ENCODE results near the gene NTNG2. TPM values are rescaled to one million over a fixed set of nuclear protein-coding genes. Genes with fewer than 3 reads are reported as not detected.
A peak's percentile ranks its signal among the peaks of the same experiment; 100 is the strongest.

Gene NTNG2
- total and polyA plus RNA-seq, 2 of the 13 experiments (the other 11 are each of a cell fraction or from before 2014, with no cell fraction given): 0.02 to 0.36 TPM

DNA sequence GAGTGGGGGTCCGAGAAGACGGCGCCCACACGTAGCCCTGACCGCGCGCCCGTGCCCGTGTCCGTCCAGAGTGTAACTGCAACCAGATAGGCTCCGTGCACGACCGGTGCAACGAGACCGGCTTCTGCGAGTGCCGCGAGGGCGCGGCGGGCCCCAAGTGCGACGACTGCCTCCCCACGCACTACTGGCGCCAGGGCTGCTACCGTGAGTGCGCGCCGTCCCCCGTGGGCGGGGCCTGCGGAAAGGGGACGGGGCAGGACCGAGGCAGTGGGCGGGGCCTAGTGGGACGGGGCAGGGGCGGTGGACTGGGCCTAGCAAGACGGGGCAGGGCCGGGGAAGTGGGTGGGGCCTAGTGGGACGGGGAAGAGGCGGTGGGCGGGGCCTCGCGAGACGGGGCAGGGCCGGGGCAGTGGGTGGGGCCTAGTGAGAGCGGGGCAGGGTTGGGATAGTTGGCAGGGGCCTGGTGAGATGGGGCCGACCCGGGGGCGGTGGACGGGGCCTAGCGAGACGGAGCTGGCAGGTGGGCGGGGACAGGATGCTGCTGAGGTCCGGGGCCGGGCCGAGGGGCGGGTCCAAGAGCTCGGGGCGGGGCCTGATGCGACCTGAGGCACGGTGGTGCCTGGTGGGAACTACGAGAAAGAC, 79.1 kb downstream of the NTNG2 start (continued):
- no peak for TF ChIP-seq ZBTB8A (CRISPR knock-in tag; IDR thresholded peaks at IDR 0.05; ENCODE audit: borderline replicate concordance, low read depth)
- TF ChIP-seq FOXA3 (CRISPR knock-in tag; IDR thresholded peaks at IDR 0.05): no peak
- peak; percentile 17 for TF ChIP-seq HNRNPLL (IDR thresholded peaks at IDR 0.05; ENCODE audit: low read depth, low read length, poor library complexity, severe bottlenecking)
- no peak for TF ChIP-seq RORA (CRISPR knock-in tag; IDR thresholded peaks at IDR 0.05)
- TF ChIP-seq, protein P1, sequence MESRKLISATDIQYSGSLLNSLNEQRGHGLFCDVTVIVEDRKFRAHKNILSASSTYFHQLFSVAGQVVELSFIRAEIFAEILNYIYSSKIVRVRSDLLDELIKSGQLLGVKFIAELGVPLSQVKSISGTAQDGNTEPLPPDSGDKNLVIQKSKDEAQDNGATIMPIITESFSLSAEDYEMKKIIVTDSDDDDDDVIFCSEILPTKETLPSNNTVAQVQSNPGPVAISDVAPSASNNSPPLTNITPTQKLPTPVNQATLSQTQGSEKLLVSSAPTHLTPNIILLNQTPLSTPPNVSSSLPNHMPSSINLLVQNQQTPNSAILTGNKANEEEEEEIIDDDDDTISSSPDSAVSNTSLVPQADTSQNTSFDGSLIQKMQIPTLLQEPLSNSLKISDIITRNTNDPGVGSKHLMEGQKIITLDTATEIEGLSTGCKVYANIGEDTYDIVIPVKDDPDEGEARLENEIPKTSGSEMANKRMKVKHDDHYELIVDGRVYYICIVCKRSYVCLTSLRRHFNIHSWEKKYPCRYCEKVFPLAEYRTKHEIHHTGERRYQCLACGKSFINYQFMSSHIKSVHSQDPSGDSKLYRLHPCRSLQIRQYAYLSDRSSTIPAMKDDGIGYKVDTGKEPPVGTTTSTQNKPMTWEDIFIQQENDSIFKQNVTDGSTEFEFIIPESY (CRISPR knock-in tag; IDR thresholded peaks at IDR 0.05): peak; percentile 79
- TF ChIP-seq CCDC6 (CRISPR knock-in tag; IDR thresholded peaks at IDR 0.05): 0 out of 2 replicates have a peak, but pooled peaks have one; percentile 21
- TF ChIP-seq GABPB1 (CRISPR knock-in tag; IDR thresholded peaks at IDR 0.05): peak; percentile 23; the same call in 1 of the 2 replicates
- TF ChIP-seq GATAD2A (CRISPR knock-in tag; IDR thresholded peaks at IDR 0.05): no peak
- no peak for TF ChIP-seq SP1 (IDR thresholded peaks at IDR 0.05)
- peak; percentile 50 for TF ChIP-seq SP1 (CRISPR knock-in tag; IDR thresholded peaks at IDR 0.05)
- TF ChIP-seq CC2D1A (CRISPR knock-in tag; IDR thresholded peaks at IDR 0.05): no peak

DNA sequence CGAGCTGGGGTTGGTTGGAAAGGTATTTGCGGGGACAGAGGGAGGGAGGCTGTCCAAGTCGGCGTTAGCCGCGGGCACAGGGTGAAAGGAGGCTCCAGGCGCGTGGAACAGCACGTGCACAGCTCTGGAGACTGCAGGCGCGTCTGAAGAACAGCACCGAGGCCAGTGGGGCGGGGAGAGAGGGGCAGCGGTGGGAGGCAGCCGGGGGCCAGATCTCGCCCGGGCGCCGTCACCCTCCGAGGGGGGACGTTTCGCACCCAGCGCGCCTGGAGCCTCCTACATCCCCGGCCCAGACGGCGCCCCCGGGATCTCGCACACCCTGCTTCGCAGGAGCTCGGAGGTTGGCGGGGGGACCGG, 79.6 kb downstream of the NTNG2 start:
- H3K4me3 ChIP-seq (replicated peaks in 1 of 3; ENCODE audit: insufficient read depth in 1 of 3, low read depth in 2 of 3, low read length in 3 of 3): peak overlapping the region; percentile 65 to 73 (median 66); a peak in 5 of 6 replicates
- no peaks in the 10 kb centered on the region for H3K79me2 ChIP-seq (ENCODE audit: insufficient read depth, low read length)
- H2AFZ ChIP-seq (ENCODE audit: low read length): no peak overlapping the region
- POLR2A ChIA-PET: interaction anchor here (1.0 kb wide), 1 partner anchor 114 kb away, joined by 3 read pairs; the partner anchor contains the start of gene SETX
- ATAC-seq (no peak; the same call in 2 of the 3 replicates), DNase-seq (ENCODE audit: low spot score) (no peak), FAIRE-seq (no peak)
- peaks cover 16 to 73% of the 10 kb centered on the region in 2 experiments; a peak in 4 of 5 replicates for H3K27me3 ChIP-seq (ENCODE audit: control insufficient read depth in 1 of 2, insufficient read depth in 2 of 2, low read length in 2 of 2)
- H3K4me1 ChIP-seq (ENCODE audit: insufficient read depth, low read length): peaks cover 16% of the 10 kb centered on the region
- in situ Hi-C loops (cut with HindIII; ENCODE audit: extremely low pct_ligation_motif_present, low pct_unique_long_range_greater_than_20kb) (loop anchor here (25.0 kb wide), 1 partner anchor 654 kb away; no protein-coding TSS in a partner anchor), intact Hi-C loops (cut with micrococcal nuclease; ENCODE audit: unreplicated experiment) (loop anchor here (5.0 kb wide), 1 partner anchor 479 kb away; no protein-coding TSS in a partner anchor)
- CTCF ChIA-PET (ENCODE audit: low intra/inter-chr PET ratio, low total read pairs): no interaction called here
- no peaks in the 10 kb centered on the region for H3K9me3 ChIP-seq (ENCODE audit: low read length)
- peaks cover 3% of the 10 kb centered on the region; the same call in 1 of the 2 replicates for H4K20me1 ChIP-seq (ENCODE audit: insufficient read depth, low read length)
- no peak overlapping the region for H3K27ac ChIP-seq (ENCODE audit: extremely low read length, insufficient read depth, low read length)
- no peaks in the 10 kb centered on the region for H3K36me3 ChIP-seq (replicated peaks in 1 of 2; ENCODE audit: control insufficient read depth in 1 of 2, insufficient read depth in 2 of 2, low read length in 2 of 2)
- H3K9ac ChIP-seq (ENCODE audit: insufficient read depth, low read depth, low read length): no peak overlapping the region
- peak overlapping the region; percentile 80 for H3K4me2 ChIP-seq (ENCODE audit: low read depth, low read length)
- BruUV-seq (replicated peaks): no TSS peak
- under 1% methylated on average over 11 of the region's 33 CpGs for WGBS (ENCODE audit: low lambda C conversion rate)
- TF ChIP-seq ZFYVE20 (CRISPR knock-in tag; IDR thresholded peaks at IDR 0.05; ENCODE audit: borderline replicate concordance, low read depth) (0 out of 2 replicates have a peak, but pooled peaks have one; percentile 64), PITX1 (CRISPR knock-in tag; IDR thresholded peaks at IDR 0.05) (0 out of 2 replicates have a peak, but pooled peaks have one; percentile 31), ZNF552 (CRISPR knock-in tag; IDR thresholded peaks at IDR 0.05; ENCODE audit: borderline replicate concordance) (no peak), MAZ (IDR thresholded peaks at IDR 0.05; ENCODE audit: borderline replicate concordance, low read depth, low read length) (0 out of 2 replicates have a peak, but pooled peaks have one; percentile 12), MAZ (CRISPR knock-in tag; IDR thresholded peaks at IDR 0.05; ENCODE audit: low read depth) (no peak), RNF2 (conservative IDR thresholded peaks at IDR 0.05; ENCODE audit: low read depth) (0 out of 2 replicates have a peak, but pooled peaks have one; percentile 17), CCDC6 (CRISPR knock-in tag; IDR thresholded peaks at IDR 0.05) (peak; percentile 5; the same call in 1 of the 2 replicates), GABPB1 (CRISPR knock-in tag; IDR thresholded peaks at IDR 0.05) (peak; percentile 39; the same call in 1 of the 2 replicates)

Measured in HepG2 (cell line).